Measurements from ENCODE around the gene EPAS1.

EPAS1 gene

DNA sequence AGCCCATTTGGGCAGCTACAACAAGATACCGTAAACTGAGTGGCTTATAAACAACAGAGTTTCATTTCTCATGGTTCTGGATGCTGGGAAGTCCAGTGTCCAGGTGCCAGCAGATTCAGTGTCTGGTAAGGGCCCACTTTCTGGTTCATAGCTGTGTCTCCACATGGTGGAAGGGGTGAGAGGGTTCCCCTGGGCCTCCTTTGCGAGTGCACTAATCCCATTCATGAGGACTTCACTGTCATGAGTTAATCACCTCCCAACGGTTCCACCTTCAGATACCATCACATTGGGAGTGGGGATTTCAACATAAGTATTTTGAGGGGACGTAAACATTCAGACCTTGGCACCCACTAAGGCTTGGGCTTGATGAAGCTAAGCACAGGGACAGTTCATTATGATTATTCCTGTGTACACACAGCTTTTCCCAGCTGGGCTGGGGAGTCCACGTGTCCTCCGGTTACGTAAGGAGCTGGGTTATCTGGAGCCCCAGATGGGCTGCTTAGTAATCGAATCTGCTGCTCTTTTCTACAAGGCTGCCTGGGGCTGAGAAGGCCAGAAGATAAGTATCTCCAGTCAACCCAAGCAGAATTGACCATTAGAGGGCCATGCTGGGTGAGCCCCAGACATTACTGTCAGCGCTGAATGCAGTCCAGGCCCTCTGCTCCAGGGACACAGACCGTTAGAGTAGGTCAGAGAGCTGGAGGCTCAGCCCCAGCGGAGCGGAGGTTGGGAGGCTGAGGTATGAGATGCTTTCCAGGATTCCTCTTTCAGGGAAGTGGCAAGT, 42.7 kb downstream of the EPAS1 start:
- no peak for DNase-seq (ENCODE audit: low spot score)

DNA sequence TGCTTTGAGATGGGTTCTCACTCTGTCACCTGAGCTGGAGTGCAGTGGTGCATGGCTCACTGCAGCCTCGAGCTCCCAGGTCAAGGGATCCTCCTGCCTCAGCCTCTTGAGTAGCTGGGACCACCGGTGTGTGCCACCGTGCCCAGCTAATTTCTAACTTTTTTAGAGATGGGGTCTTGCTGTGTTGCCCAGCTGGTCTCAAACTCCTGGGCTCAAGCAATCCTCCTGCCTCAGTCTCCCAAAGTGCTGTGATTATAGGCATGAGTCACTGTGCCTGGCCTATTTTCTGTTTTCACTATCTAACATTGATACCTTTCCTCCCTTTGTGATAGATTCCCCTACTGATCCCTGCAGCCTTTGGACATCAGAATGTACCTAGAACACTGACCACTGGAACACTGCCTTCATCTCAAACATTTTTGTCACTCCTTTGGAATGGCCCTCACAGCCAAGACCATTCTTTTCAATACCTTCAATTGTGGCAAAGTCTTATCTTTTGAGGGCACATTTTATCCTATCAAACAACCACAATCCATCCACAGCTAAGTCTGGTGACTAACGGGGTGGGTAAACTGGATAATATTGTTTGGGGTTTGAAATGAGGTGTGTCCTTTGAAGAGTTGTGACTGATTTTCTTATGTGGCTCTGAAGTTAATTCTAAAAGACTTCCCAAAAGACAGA, 43.7 kb downstream of the EPAS1 start:
- DNase-seq (ENCODE audit: low spot score) = no peak

DNA sequence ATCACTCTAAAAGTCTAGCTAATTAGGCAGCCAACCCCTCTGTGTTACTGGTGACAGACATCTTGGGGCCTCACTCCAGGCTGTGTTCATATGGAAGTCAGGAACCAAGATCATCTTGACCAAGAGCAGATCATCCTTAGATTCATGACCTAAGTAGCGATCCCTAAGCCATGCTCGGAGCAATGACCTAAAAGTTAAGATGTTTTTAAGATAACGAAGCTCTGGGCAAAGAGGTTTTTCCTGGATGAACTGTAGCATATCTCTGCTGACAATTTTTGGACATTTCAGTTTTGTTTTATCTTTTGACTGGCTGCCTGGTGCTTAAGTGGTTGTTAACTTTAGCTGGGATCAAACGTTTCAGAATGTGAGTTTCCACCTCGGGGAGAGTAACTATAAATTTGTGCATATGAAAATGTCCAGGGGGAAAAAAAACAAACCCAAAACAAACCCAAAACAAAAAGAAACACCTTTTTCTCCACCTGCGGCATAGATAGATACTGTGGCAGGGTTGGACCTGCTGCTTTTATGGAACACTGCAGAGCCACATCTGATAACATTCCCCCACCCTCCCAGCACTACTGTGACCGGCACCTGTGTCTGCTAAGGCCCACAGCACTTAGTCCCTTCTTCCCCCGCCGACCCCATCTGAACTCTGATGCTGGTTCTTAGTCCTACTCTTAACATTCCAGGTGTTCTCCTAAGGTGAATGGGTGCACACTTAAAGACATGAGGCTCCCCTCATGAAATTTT, 45.5 kb downstream of the EPAS1 start:
- DNase-seq (ENCODE audit: low spot score) = no peak

DNA sequence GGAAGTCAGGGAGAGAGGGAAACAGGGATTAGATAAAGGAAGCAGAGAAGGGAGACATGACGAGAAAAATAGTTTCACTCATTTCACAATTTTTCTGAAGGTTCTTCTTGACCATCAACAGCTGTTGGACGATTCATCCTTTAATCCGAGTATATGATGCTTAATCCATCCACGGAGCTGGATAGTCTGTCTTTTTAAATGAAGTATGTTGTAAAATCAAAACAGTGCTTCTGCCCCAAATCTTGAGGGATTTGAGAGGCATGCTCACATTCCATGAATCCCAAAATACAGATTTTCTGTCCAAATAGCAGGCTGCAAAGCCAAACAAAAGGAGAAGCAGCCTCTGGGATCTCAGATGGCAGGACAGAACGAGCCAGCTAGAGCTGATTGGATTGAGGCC, 47.5 kb downstream of the EPAS1 start:
- no peak for DNase-seq (ENCODE audit: low spot score)

DNA sequence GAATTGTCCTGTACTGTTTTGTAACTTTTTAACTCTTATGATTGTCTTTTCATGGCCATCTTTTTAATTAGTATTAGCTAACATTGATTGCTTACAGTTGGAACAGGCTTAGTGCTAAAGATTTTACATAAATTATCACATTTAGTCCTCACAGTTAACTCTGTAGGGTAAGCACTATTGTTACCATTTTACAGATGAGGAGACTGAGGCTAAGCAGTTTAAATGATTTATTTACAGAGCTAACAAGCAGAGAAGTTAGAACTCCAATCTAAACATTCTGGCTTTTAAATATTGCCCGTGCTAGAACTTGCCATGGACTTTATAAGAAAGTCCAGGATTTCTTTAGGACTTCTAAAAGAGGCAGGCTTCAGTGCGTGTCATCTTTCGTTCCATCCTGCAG, 48.6 kb downstream of the EPAS1 start:
- DNase-seq (ENCODE audit: low spot score) = no peak

DNA sequence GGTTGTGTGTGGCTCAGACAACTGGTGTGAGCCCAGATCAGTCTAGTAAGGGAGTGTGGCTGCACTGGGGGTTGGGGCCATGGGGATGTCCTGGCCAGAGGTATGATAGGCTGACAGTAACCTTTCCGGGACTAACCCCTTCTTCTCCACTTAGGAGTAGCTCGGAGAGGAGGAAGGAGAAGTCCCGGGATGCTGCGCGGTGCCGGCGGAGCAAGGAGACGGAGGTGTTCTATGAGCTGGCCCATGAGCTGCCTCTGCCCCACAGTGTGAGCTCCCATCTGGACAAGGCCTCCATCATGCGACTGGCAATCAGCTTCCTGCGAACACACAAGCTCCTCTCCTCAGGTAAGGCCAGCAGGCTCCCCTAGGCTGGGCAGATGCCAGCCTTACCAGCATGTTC, 49.5 kb downstream of the EPAS1 start:
- DNase-seq (ENCODE audit: low spot score) = no peak

DNA sequence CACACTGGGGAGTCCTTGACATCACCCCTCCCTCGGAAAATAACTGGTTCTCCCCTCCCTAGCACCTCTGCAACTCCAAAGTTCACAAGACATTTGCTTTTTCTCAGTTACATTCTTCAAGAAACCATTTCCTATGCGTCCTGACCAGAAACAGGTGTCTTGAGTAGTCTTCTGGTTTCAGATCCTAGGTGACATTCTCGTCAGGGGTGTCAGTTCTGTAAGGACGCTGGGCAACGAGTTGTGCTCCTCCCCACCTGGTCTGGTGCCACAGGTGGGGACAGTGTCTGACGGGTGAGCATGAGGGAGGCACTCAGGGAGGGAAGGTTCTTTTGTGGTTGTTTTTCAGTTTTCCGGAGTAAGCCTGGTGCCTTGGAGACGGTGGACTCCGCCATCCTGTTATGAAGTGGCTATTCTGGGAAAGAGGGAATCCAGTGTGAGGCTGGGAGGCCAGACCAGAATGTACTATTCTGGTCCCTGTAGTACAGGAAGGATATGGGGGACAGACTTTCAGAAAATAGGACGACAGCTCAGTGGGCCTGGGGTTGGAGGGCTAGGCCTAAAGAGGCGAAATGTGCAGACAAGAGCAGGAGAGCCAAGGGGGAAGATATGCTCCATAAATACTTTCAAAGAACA, 50.6 kb downstream of the EPAS1 start:
- DNase-seq (ENCODE audit: low spot score) = no peak

DNA sequence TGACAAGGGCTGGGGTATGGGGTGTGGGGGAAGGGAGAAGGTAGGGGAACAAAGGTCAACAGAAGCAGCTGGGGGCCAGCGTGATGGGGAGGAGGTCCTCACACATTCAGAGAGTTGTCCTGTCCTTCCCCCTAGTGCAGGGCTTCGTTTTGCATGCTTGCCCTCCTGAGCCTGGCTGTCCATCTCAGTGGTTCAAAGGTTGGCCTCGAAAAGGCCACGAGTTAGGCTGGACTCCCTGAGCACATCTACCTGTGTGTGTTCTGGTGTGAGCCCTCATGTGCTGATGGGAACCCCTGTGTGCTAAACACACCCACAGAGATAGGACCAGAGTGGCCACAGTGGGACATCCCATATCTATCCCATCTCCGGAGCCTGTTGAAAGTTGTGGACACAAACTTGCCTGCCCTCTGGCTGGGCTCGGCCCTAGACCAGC, 51.9 kb downstream of the EPAS1 start:
- DNase-seq (ENCODE audit: low spot score) = no peak

DNA sequence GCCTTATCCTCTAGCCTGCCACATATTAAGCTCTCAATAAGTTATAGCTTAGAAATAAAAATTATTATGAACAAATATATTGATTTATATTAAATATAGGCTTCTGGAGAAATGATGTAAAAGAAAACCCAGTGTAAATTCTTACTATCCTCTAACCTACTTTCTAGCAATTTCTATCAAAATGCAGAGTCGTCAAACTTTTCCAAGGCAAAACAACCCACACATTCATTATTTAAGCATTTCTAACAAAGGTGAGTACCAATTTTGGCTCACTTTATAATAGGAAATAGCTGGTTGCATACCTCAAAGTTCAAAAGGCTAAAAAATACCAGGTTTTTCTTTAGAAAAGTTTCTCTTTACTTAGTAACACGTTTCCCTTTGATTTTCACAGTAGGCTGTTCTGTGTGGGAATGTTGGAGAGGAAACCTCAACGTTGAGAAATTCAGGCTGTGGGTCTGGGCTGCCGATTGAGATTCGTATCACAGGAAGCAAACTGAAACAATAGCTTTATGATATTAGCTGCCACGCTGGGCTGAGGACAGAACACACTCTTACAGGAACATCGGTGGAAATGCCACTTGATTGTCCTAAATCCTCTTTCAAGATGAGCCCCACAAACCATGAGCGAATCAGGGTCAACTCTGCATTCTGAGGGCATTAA, 53.0 kb downstream of the EPAS1 start:
- no peak for DNase-seq (ENCODE audit: low spot score)

DNA sequence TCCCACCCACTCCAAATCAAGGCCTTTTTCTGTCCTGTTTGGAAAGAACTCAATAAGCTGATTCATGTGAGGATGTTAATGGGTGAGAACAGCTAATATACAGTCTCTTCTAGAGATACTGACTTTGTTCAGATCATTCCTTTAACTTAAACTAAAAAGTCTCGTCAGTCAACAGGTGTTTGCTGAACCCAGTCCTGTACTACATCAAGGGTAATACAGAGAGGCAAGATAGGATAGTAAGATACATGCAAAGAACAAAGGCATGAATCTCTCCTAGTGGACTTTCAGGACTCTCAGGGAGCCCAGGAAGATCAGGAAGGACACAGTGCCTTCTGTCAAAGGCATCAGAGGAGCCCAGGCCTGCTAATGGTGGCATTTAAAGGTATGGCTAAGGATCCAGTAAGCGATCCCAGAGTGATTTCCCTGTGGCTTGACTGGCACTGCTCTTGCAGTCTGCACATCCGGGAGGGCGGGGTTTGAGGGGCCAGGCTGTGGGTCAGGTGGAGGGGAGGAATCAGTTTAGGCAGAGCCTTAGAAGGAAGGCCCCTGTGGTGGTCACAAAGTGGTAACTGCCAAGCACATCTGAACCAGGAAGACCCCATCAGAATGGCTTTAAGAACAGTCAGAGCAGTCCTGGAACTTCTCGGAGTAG, 54.0 kb downstream of the EPAS1 start:
- DNase-seq (ENCODE audit: low spot score) = no peak

DNA sequence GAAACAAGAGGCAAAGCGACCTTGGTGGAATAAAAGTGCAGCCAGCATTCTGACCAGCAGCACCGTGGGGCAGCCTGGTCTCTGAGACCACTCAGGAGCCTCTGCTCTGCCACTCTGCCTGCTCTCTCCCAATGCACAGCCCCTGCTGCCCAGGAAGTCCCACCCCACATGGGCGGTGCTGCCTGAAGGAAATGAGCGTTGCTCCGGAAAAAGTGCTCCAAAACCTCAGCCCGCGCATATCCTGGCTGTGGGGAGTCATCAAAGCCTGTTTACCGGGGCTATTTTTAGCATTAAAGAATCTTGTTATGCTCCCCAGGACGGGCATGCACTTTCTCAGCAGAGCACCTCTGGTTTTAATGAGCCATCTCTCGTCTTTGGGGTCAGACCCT, 54.5 kb downstream of the EPAS1 start:
- DNase-seq (ENCODE audit: low spot score) = no peak

DNA sequence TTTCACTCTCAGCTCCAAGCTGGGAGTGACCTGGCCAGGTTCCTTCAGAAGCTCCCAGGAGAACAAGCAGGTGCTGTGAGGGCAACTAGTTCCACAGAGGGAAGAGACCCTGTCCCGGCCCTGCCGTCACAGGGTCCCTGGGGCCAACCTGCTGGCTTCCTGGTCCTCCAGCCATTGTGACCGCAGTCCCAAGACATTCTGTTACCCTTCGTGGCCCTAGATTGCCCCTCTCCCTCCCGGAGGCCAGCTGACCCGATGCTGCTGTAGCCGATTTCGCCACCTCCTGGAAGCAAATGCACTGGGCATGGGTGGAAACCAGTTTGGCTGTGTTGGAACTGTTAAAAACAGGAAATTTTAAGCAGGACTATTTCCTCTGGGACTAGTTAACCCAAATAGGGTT, 55.4 kb downstream of the EPAS1 start:
- no peak for DNase-seq (ENCODE audit: low spot score)

DNA sequence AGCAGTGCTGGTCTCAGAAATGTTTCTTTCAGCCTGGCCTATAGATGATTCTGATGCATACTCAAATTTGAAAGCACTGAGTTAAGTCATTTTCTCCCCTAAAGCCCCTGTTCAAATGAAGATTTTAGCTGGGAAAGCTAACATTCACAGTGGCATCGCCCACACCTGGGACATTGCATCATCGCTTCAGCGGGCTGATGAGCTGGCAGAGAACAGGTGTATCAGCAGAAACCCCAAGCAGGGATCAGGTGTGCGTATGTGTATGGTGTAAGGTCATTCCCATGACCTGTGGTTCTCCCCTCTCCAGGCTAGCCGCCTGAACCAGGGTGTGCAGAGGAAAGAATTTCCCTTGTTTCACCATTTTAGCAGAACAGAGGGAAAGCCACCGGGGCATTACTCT, 56.3 kb downstream of the EPAS1 start:
- no peak for DNase-seq (ENCODE audit: low spot score)

DNA sequence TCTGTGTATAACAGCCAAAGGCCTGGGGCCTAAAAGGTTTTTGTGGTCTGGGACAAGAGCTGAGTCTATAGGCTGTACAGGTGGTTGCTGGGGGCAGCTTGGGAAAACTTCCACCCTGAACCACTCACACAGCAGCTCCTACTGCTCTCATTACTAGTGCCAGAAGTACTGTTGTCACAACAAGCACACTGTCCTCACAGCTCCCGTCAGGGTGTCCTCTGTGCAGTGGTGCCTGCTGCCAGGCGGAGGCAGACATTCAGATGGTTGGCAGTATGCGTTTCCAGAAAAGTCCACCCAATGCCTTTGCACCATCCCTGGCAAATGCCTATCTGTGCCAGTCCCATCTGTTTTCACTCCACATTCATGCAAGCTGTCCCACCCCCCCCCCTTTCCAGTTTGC, 58.5 kb downstream of the EPAS1 start:
- no peak for DNase-seq (ENCODE audit: low spot score)

DNA sequence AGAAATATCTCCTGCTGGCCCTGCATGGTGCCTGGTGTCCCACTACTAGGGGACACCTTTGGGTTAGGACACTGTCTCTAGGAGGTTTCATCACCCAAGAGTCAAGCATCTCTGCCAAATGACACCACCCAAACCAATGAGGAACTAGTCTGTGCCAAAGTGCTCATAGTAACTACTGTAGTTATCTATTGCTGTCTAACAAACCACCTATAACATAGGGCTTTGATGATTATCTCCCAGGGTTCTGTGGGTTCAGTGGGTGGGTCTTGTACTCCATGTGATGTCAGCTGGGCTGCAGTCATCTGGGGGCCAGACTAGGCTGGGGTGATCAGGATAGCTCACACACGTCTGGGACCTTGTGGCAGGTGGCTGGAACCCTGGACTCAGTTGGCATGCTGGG, 59.8 kb downstream of the EPAS1 start:
- DNase-seq (ENCODE audit: low spot score) = no peak

DNA sequence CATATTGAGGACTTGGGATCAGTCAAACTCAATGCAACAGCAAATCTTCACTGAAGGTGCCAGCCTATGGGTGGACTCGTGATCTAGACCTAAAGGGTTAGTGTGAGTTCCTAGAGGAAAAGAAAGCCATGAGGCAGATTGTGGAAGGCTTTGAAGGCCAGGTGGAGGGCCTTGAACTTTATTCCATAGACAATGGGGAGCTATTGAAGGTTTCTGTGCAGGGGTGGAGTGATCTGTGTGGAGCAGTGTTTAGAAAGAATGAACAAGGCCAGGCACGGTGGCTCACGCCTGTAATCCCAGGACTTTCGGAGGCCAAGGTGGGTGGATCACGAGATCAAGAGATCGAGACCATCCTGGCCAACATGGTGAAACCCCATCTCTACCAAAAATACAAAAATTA, 61.5 kb downstream of the EPAS1 start:
- DNase-seq (ENCODE audit: low spot score) = no peak

DNA sequence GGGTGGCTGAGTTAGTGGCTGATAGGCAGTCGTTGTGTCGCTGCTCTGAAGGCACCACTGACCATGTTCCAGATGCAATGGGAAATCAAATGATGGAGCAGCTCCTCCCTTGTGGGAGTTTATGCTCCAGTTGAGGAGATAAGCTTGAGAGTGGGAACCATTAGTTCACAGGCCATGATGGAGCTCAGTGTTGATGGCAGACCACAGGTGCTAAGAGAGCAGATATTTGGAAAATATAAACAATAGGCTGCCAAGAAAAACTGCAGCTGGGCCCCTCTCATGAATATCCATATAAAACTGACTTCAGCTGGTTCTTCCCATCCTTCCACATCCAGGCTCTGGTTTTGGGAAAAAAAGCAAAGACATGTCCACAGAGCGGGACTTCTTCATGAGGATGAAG, 63.1 kb downstream of the EPAS1 start:
- DNase-seq (ENCODE audit: low spot score) = no peak

DNA sequence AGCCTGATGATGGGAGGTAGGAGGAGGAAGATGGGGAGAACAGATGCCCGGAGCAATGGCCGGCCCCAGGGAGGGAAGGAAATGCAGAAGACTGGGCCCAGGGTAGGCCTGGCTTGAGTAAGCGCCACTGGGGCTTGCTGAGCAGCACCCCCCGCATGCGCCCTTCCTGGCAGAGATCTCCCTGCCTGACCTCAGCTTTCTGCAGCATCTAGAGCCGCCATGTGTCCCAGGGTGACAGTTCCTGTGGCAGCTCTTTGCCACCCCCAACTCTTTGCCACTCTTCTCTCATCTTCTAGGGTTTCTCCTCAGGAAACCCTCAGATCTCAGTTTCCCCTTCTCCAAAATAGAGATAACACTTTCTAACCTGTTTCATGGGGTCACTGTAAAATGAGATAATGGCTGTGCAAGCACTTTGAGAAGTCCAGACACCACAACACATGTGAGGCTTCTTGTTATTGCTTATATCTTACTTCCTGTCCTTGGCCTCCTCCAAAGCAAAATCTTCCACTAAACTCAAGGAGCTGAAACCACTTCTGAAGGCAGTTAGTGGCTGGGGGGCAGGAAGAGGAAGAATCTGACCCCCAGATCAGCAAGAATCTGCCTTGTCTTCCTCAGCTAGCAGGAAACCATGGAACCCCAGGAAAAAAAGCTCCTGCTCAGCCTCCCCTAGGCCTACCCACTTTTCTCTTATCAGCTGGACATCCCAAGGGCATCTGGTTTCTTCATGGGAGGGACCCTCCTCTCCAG, 64.9 kb downstream of the EPAS1 start:
- no peak for DNase-seq (ENCODE audit: low spot score)

DNA sequence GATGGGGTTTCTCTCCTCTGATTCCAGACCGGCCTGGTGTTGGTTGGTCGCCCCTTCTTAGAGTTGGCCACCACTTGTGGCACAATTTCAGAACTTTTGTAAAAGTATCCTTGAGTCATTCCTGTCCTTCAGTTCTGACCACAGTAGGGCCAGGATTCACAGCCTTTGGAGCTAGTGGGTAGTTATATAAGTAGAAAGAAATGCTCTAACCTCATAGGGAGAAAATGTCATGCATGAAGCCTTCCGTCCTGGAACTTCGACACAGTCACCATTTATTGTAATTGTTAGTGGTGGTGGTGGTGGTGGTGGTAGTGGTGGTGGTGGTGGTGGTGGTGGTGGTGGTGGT, 65.4 kb downstream of the EPAS1 start:
- no peak for DNase-seq (ENCODE audit: low spot score)

DNA sequence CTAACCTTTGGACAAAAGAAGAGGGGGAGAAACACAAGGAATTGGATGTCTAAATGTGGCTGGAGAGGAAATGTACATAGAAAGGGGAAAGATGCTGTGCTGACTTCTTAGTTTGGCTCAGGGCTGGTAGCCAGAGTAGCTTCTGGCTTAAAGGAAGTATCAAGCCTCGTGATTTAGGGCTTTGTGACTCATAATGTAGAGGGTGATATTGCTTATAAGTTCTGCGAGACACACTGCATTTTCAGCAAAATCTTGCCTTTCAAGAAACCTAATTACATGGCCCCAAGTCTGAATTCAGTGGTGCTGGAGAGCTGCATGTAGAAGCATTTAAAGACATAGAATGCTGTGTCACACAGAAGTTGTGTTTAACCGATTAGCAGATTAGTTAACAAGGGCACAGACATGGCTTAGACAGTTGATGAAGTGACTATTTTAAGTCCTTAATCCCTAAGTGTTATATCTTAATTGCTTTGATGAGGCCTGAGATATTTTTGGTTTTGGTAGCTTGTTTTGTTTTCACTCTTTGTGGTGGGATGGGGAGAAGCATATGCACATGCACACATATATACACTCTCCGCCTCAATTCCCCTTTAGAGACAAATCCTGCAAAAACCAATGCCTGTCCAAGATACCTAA, 66.4 kb downstream of the EPAS1 start:
- no peak for DNase-seq (ENCODE audit: low spot score)

All from COLO829 (cell line).